GM21390 (cell line): Measurements from ENCODE around the gene CCDC88B.

ENCODE experiments used
- ATAC-seq: cut with Tn5 transposase; IDR thresholded peaks from one replicate; pipeline ENCODE4 v1.9.1; 2021; ENCODE audit not compliant: unreplicated experiment

Gene CCDC88B

DNA sequence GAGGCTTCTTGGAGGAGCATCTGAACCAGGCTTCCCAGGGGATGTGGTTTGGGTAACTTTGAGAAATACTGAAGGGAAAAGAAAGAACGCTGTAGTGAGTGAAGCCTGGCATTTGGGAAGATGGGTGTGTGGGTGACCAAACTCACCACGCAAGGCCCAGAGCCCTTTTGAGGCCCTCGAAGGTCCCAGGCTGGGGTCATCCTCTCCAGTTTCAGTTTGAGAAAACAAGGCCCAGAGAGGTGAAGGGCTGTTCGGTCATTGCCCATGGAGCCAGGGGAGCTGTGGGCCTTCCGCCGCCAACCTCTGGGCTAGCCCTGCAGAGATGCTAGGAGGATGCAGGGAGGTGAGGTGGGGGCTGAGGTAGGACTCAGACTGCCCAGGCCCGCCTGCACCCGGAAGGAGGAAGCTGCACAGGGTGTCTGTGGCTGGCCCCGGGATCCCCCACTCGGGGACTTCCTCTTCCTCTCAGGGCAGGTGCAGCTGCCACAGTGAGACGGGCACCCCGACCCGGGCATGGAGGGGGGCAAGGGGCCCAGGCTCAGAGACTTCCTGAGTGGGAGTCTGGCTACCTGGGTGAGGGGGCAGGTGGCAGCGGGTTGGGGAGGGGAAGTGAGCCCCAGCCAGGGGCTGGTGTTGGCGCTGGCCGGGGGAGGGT lies at the start of gene CCDC88B:
TSS of gene CCDC88B (plus strand) at position 451 of the 655 bp plus-strand sequence. CDS start at position 514, 63 bp downstream.
- ATAC-seq, result peak; percentile 50

GRCh38 chr11:64290352-64291261 lies 49.4 kb upstream of the CCDC88B start:
- no peak for ATAC-seq

GRCh38 chr11:64291262-64291751 lies 48.7 kb upstream of the CCDC88B start, which contains the start of gene KCNK4:
Gene KCNK4 (plus strand): TSS chr11:64291302. CDS start chr11:64293019, 1,717 bp downstream.
- ATAC-seq, result no peak

GRCh38 chr11:64291752-64292459 lies 48.1 kb upstream of the CCDC88B start:
- ATAC-seq, result no peak

GRCh38 chr11:64292460-64293254 lies 47.3 kb upstream of the CCDC88B start:
- no peak for ATAC-seq

DNA sequence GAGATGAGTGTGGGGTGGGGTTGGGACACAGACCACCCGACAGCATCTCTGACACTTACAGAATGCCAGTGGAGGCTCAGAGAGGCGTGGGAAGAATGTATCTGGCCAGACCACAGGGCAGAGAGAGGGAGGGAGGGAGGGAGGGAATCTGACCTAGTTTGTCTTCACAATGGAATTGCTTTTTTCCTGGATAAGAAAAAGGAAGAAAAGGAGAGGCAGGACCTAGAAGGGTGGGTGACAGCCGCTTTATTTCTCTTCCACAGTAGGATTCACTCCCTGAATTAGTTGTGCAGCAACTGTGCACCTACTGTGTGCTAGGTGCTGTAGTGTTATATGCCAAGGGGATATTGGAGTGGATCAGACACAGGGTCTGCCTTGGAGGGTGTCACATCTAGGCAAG lies 45.2 kb upstream of the CCDC88B start:
- no peak for ATAC-seq

DNA sequence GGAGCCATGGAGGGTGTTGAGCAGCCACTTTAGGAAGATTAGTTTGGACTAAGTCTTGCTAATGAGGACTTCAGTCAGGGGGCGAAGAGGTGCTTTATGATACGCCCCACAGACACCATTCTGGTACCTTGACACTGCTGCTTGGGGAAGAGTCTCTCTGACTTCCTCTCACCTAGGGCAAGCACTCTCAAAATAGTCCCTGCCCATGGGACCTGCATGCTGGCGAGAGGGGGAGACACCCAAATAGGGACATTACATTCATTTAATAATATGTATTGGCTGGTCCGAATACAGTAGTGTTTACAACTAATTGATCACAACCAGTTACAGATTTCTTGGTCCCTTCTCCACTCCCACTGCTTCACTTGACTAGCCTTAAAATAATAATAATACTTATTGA lies 44.2 kb upstream of the CCDC88B start:
- ATAC-seq, result no peak

GRCh38 chr11:64296236-64296635 lies 43.8 kb upstream of the CCDC88B start:
- ATAC-seq, result no peak

DNA sequence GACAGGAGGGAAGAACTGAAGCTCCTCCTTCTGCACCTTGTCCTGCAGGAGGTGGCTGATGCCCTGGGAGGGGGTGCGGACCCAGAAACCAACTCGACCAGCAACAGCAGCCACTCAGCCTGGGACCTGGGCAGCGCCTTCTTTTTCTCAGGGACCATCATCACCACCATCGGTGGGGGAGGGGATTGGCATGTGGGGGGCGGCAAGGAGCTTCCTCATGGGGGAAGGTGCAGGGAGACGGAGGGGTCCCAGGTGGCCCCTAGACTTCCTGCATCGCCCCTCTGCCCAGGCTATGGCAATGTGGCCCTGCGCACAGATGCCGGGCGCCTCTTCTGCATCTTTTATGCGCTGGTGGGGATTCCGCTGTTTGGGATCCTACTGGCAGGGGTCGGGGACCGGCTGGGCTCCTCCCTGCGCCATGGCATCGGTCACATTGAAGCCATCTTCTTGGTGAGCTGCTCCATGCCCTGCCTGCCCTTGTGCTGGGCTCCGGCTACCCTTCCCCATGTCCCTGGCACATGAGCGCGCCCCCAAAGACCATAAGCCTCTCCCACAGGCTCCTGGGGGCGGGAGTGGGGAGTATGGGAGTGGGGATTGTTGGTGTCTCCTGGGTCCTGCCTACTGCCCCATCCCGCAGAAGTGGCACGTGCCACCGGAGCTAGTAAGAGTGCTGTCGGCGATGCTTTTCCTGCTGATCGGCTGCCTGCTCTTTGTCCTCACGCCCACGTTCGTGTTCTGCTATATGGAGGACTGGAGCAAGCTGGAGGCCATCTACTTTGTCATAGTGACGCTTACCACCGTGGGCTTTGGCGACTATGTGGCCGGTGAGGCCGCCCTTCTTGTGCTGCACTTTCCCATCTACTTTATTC lies 42.9 kb upstream of the CCDC88B start:
- ATAC-seq, result no peak

GRCh38 chr11:64297699-64298358 lies 42.2 kb upstream of the CCDC88B start:
- ATAC-seq, result no peak

DNA sequence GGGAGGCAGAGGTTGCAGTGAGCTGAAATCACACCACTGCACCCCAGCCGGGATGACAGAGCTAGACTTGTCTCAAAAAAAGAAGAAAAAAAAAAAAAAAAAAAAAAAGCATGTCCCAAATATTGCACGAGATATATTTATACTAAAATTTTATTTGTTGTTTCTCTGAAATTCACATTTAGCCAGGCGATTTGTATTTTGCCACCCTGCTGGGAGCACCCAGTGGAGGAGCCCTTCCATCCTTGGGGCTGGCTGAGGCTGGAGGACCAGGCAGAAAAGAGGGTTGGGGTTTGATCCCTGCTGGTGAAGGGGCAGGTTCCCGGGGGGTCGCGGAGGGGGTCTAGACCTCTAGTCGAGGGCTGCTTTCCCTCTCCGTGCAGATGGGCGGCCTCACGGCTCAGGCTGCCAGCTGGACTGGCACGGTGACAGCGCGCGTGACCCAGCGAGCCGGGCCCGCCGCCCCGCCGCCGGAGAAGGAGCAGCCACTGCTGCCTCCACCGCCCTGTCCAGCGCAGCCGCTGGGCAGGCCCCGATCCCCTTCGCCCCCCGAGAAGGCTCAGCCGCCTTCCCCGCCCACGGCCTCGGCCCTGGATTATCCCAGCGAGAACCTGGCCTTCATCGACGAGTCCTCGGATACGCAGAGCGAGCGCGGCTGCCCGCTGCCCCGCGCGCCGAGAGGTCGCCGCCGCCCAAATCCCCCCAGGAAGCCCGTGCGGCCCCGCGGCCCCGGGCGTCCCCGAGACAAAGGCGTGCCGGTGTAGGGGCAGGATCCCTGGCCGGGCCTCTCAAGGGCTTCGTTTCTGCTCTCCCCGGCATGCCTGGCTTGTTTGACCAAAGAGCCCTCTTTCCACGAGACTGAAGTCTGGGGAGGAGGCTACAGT lies 40.8 kb upstream of the CCDC88B start:
- ATAC-seq, result no peak

- no peak for ATAC-seq
Observed at GRCh38 chr11:64299847-64300648, 40.0 kb upstream of the CCDC88B start, which contains the start of gene CATSPERZ. Gene CATSPERZ (plus strand): TSS chr11:64300358. CDS start chr11:64300411, 53 bp downstream.

- no peak for ATAC-seq
Observed at GRCh38 chr11:64303109-64304031, 36.6 kb upstream of the CCDC88B start.

GRCh38 chr11:64304032-64304315 lies 36.0 kb upstream of the CCDC88B start:
- no peak for ATAC-seq

GRCh38 chr11:64304316-64305072 lies 35.5 kb upstream of the CCDC88B start:
- peak; percentile 26 for ATAC-seq
